Endothelial cell of umbilical vein (primary cell): ENCODE measurements around the gene ABCC1. TPM values are rescaled to one million over a fixed set of nuclear protein-coding genes. Genes with fewer than 3 reads are reported as not detected.
"Not testable (repeated sequence)": the region's sequence is repeated elsewhere in the genome, so short reads cannot be mapped to it uniquely, and the experiment has no call there.

Experiments
- BruUV-seq: library from RNA; stranded (reverse); fragments of 400-500 nt; replicated peaks from 2 replicates; lab custom pipeline; 2021; lab: Mats Ljungman, UMichigan
- CTCF ChIA-PET: fragments of 300-600, 350-600 bp; sonication (Branson Sonifier 250); formaldehyde crosslinking; loops from one replicate; lab custom pipeline; 2021; ENCODE audit warnings: antibody characterized with exemption, inconsistent platforms; lab: Charles Lee
- POLR2A ChIA-PET: fragments of 300-600, 350-600 bp; sonication (Branson Sonifier 250); formaldehyde crosslinking; loops from one replicate; lab custom pipeline; 2021; ENCODE audit warnings: antibody characterized with exemption, inconsistent platforms; lab: Charles Lee
- DNase-seq: peaks from one replicate; pipeline ENCODE4 v3.0.0-alpha.2; 2011; ENCODE audit warnings: low read depth, low spot score
- FAIRE-seq: peaks from 2 replicates; lab custom pipeline; 2011; peaks lifted over from hg19 to GRCh38; lab: Jason Lieb, UNC
- H2AFZ ChIP-seq: 2 replicates; pipeline ENCODE4 v1.6.0; 2012; ENCODE audit warnings: low read depth, low read length, control low read depth, inconsistent platforms
- H3K27ac ChIP-seq: 2 replicates; pipeline ENCODE4 v1.5.1; 2011; ENCODE audit warnings: low read depth, mild to moderate bottlenecking, control low read depth, low read length, moderate library complexity; ENCODE audit not compliant: insufficient read depth
- H3K27me3 ChIP-seq, 2 experiments: 2 replicates each; pipeline versions ENCODE4 v1.6.0 to v1.6.1; 2011; ENCODE audit warnings: low read length in 2 of 2, mixed read lengths in 1 of 2; ENCODE audit not compliant: control insufficient read depth in 2 of 2, insufficient read depth in 2 of 2
- H3K36me3 ChIP-seq, 2 experiments: 2 replicates in 1 of 2; 3 replicates in 1 of 2; pipeline ENCODE4 v1.5.1; 2011; ENCODE audit warnings: low read length in 2 of 2, mild to moderate bottlenecking in 1 of 2, moderate library complexity in 1 of 2; ENCODE audit not compliant: control insufficient read depth in 2 of 2, insufficient read depth in 2 of 2; ENCODE audit errors: extremely low read depth in 1 of 2
- H3K4me1 ChIP-seq: 3 replicates; pipeline ENCODE4 v1.5.1; 2011; ENCODE audit warnings: mild to moderate bottlenecking, low read length; ENCODE audit not compliant: control insufficient read depth, insufficient read depth; ENCODE audit errors: extremely low read depth
- H3K4me2 ChIP-seq: 2 replicates; pipeline ENCODE4 v1.6.1; 2011; ENCODE audit warnings: low read length, control low read depth, mixed read lengths; ENCODE audit not compliant: insufficient read depth
- H3K4me3 ChIP-seq, 3 experiments: fragments of 200-600 bp in 1 of 3; sonication (generic), shearing (Covaris generic) in 1 of 3; replicated peaks in 1 of 3; 2 replicates each; pipeline ENCODE4 v1.5.1; 2011 to 2016; ENCODE audit warnings: control low read depth in 3 of 3, low read length in 3 of 3, mild to moderate bottlenecking in 2 of 3, inconsistent platforms in 1 of 3, low read depth in 1 of 3, moderate library complexity in 1 of 3; ENCODE audit not compliant: insufficient read depth in 1 of 3
- H3K79me2 ChIP-seq: 2 replicates; pipeline ENCODE4 v1.6.0; 2012; ENCODE audit warnings: low read length, inconsistent platforms; ENCODE audit not compliant: control insufficient read depth, insufficient read depth
- H3K9ac ChIP-seq: replicated peaks from 2 replicates; pipeline ENCODE3; 2011; ENCODE audit warnings: low read length, control low read depth; ENCODE audit not compliant: insufficient read depth; ENCODE audit errors: extremely low read depth
- H3K9me1 ChIP-seq: replicated peaks from 3 replicates; pipeline ENCODE4 v1.6.0; 2011; ENCODE audit warnings: mild to moderate bottlenecking, low read length; ENCODE audit not compliant: control insufficient read depth, insufficient read depth; ENCODE audit errors: extremely low read depth
- H3K9me3 ChIP-seq: replicated peaks from 2 replicates; pipeline ENCODE4 v1.5.1; 2012; ENCODE audit warnings: low read length, inconsistent platforms; ENCODE audit not compliant: control insufficient read depth, insufficient read depth
- H4K20me1 ChIP-seq: replicated peaks from 2 replicates; pipeline ENCODE3; 2011; ENCODE audit warnings: mild to moderate bottlenecking, low read length; ENCODE audit not compliant: control insufficient read depth, insufficient read depth; ENCODE audit errors: extremely low read depth
- CTCF ChIP-seq, 2 donors: IDR thresholded peaks; 1 replicate in 1 of 2; 2 replicates in 1 of 2; pipeline ENCODE4 v1.5.1; 2011; ENCODE audit warnings: low read length in 2 of 2, mild to moderate bottlenecking in 2 of 2, moderate library complexity in 2 of 2, control low read depth in 1 of 2, inconsistent platforms in 1 of 2, low read depth in 1 of 2; ENCODE audit not compliant: insufficient read depth in 1 of 2; ENCODE audit errors: extremely low read depth in 1 of 2
- EZH2 ChIP-seq: IDR thresholded peaks from 2 replicates; pipeline ENCODE4 v1.6.1; 2012; ENCODE audit warnings: borderline replicate concordance, low read depth, mild to moderate bottlenecking, moderate library complexity, low read length, inconsistent platforms; ENCODE audit not compliant: severe bottlenecking
- FOS ChIP-seq: IDR thresholded peaks from 2 replicates; pipeline ENCODE4 v1.6.1; 2011; ENCODE audit warnings: mild to moderate bottlenecking, low read length, moderate library complexity, borderline replicate concordance; ENCODE audit not compliant: insufficient read depth
- GATA2 ChIP-seq: IDR thresholded peaks from 2 replicates; pipeline ENCODE4 v1.7.0; 2011; ENCODE audit warnings: low read depth, mild to moderate bottlenecking, moderate library complexity, mixed read lengths, low read length; ENCODE audit not compliant: insufficient read length, insufficient read depth
- JUN ChIP-seq: IDR thresholded peaks from 2 replicates; pipeline ENCODE4 v1.6.1; 2011; ENCODE audit warnings: borderline replicate concordance, low read depth; ENCODE audit not compliant: insufficient read length, insufficient read depth
- MAX ChIP-seq: IDR thresholded peaks from 2 replicates; pipeline ENCODE4 v1.6.1; 2011; ENCODE audit not compliant: insufficient read depth, insufficient read length
- MYC ChIP-seq: IDR thresholded peaks from one replicate; pipeline ENCODE4 v1.6.1; 2011; ENCODE audit warnings: mild to moderate bottlenecking, low read depth, low read length
- POLR2A ChIP-seq: IDR thresholded peaks from 2 replicates; pipeline ENCODE4 v1.6.1; 2012; ENCODE audit warnings: low read depth, mild to moderate bottlenecking, control low read depth, low read length
- POLR2AphosphoS5 ChIP-seq: IDR thresholded peaks from 2 replicates; pipeline ENCODE4 v1.6.1; 2012; ENCODE audit warnings: low read depth, mild to moderate bottlenecking, control low read depth, low read length, moderate library complexity; ENCODE audit not compliant: insufficient read depth
- dilution Hi-C: fragments of 300-500 bp; cut with MboI; formaldehyde crosslinking; loops from one replicate; pipeline ENCODE4 v1.15.0; 2019; ENCODE audit warnings: low sequenced_read_pairs; ENCODE audit not compliant: extremely low pct_ligation_motif_present
- intact Hi-C: fragments of 100-400 bp; cut with micrococcal nuclease; formaldehyde crosslinking; loops from one replicate; pipeline ENCODE4 v1.10.0; 2022
- polyA plus RNA-seq, 4 experiments: library from polyadenylated mRNA; depleted of rRNA in 3 of 4; stranded (reverse) in 3 of 4; unstranded in 1 of 4; fragments of >200 nt; gene quantifications; 2 replicates each; pipeline versions ENCODE4 v1.2.1 to v1.2.3, GENCODE V29; 2011 to 2012; ENCODE audit warnings: missing spikeins in 1 of 4
- total RNA-seq: library from RNA; stranded (reverse); gene quantifications from 2 replicates; pipeline ENCODE4 v1.2.3, GENCODE V29; 2021

The ABCC1 gene
- total and polyA plus RNA-seq, 2 donors (not counting 3 experiments of a cell fraction or from before 2014, with no cell fraction given), result 46.1 to 89.2 TPM

GRCh38 chr16:16178455-16179162 lies 229.2 kb downstream of the ABCC1 start:
- Histone ChIP-seq H3K4me2 (no peak overlapping the region), H3K4me3 (no peak overlapping the region), H3K36me3 (no peaks in the 10 kb centered on the region), H3K9me1 (no peaks in the 10 kb centered on the region), H3K27me3 (peaks cover 0 to 2% of the 10 kb centered on the region in 2 experiments), H4K20me1 (no peaks in the 10 kb centered on the region), H3K27ac (no peak overlapping the region), H3K79me2 (no peaks in the 10 kb centered on the region), H3K9me3 (no peaks in the 10 kb centered on the region), H3K4me1 (no peaks in the 10 kb centered on the region), H3K9ac (no peak overlapping the region), H2AFZ (no peak overlapping the region)
- ChIA-PET CTCF (interaction anchor here (0.8 to 2.1 kb wide), 3 partner anchors 8 to 16 kb away, joined by 3 to 9 read pairs (median 3); no protein-coding TSS in a partner anchor), POLR2A (no interaction called here)
- dilution Hi-C loops (no loop called here), intact Hi-C loops (no loop called here)
- TF ChIP-seq CTCF (IDR thresholded peaks at IDR 0.05; ENCODE audit: extremely low read depth in 1 of 2, insufficient read depth in 1 of 2, low read depth in 1 of 2, low read length in 2 of 2), result no peak
- TF ChIP-seq EZH2, result no peak
- no peak for TF ChIP-seq JUN
- no peak for TF ChIP-seq POLR2A
- TF ChIP-seq POLR2AphosphoS5, result no peak
- no peak for TF ChIP-seq MAX
- no peak for TF ChIP-seq GATA2
- TF ChIP-seq MYC, result no peak
- no peak for TF ChIP-seq FOS
- no TSS peak for BruUV-seq
- DNase-seq (no peak), FAIRE-seq (no peak)

GRCh38 chr16:16181748-16182147 lies 232.3 kb downstream of the ABCC1 start:
- H4K20me1 ChIP-seq, H3K9ac ChIP-seq, POLR2A ChIA-PET, H3K9me1 ChIP-seq, H3K4me2 ChIP-seq, intact Hi-C loops, dilution Hi-C loops, H3K36me3 ChIP-seq, H3K79me2 ChIP-seq, H3K4me3 ChIP-seq, H3K9me3 ChIP-seq, FAIRE-seq, H3K27me3 ChIP-seq, BruUV-seq, H2AFZ ChIP-seq, H3K4me1 ChIP-seq, H3K27ac ChIP-seq, DNase-seq: not testable (repeated sequence)
- CTCF ChIA-PET, result interaction anchor here (1.1 kb wide), 1 partner anchor 404 kb away, joined by 3 read pairs; no protein-coding TSS in a partner anchor
